HG02763 (cell line): ENCODE measurements around the gene RIC8A.

Experiments used
- ATAC-seq: cut with Tn5 transposase; IDR thresholded peaks from one replicate; pipeline ENCODE4 v1.9.1; 2021; ENCODE audit warnings: mild to moderate bottlenecking, moderate library complexity; ENCODE audit not compliant: unreplicated experiment

The RIC8A gene

GRCh38 chr11:203945-204586 is 3.4 kb upstream of the RIC8A start:
- no peak for ATAC-seq

DNA sequence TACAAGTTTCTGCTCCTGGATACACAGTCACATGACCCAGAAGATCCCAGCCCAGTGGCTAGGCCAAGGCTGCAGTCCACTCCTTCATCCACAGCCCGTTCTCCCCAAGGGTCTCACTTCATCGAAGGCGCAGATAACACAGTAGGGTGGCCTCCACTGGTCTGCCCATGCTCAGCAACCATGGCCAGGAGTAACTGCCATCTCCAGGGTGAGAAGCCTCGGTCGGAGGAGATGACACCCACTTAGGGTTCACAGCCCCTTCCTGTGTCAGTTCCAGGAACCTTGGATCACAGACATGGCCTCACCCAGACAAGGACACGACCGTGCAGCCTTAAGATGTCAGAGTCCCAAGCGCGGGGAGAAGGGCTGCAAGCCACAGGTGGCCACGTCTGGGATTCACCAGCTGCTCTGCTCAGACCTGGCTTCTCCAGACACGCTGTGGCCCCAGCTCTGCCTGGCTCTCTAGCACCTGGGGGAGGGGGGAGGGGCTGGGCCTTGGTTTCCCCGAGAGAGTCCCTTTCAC is 2.9 kb upstream of the RIC8A start:
- no peak for ATAC-seq

DNA sequence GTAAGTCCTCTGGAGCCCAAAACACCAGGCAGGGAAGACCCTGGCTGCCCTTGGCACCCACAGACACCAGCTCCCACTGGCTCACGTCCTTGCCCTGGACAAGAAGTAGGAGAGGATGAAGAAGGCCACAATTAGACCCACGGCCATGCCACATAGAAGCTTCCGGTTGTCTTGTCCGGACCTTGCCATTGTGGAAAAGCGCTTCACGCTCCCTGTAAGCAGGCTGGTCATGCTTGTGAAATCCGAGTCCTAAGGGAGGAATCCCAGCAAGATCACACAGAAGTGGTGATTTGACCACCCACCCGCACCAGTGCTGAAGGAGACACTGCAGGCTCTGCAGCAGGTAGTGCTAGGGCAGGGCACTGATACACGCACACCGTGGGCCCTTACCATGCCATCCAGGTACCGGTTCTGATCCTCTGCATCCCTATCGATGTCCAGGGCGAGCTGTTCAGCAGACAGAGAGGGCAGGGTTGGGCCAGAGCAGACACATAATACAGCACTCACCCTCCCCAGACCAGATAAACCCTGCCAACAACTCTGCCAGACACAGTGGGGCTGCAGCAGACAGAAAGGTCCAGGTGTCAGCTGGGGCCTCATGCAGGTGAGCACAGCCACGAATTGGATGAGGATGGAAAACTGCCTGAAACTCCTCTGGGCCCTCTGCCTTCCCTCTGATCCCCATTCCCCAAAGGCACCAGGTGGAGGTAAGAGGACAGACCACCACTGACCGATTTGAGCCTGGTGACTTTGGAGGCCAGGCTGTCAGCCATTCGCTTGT is 2.1 kb upstream of the RIC8A start:
- no peak for ATAC-seq

DNA sequence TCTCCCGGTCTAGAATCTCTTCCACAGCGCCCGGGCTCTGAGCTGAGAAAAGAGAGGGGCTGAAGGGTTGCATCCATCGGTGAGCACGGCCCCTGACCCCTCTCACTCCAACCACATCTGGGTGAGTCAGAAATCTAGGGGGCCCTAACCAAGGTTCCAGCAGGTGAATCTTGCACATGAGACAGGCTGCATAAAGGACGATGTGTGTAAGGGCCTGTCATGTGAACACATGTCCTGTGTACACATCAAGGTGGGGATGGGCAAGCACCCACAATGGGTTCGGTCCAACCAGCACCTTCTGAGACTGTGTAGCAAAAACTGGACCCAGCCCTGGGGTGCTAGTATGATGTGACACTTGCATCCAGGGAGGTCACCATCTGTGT is 1.5 kb upstream of the RIC8A start:
- no peak for ATAC-seq

- ATAC-seq, result peak; percentile 3
Observed at GRCh38 chr11:206526-207207, 841 bp upstream of the RIC8A start.

DNA sequence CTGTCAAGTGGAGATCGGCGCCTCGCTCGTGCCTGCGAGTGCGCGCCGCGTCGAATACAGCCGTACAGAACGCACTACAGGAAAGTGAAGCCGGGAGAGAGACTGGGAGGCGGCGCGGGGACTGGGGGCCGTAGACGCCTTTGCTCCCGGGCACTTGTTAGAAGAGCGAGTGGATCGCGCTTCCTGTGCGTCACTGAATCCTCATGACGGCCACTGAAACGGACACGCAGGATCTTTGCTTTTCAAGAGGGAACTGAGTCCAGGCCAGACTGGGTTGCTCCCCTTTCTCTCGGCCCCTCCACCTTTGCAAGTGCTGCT is 314 bp downstream of the RIC8A start:
- no peak for ATAC-seq

DNA sequence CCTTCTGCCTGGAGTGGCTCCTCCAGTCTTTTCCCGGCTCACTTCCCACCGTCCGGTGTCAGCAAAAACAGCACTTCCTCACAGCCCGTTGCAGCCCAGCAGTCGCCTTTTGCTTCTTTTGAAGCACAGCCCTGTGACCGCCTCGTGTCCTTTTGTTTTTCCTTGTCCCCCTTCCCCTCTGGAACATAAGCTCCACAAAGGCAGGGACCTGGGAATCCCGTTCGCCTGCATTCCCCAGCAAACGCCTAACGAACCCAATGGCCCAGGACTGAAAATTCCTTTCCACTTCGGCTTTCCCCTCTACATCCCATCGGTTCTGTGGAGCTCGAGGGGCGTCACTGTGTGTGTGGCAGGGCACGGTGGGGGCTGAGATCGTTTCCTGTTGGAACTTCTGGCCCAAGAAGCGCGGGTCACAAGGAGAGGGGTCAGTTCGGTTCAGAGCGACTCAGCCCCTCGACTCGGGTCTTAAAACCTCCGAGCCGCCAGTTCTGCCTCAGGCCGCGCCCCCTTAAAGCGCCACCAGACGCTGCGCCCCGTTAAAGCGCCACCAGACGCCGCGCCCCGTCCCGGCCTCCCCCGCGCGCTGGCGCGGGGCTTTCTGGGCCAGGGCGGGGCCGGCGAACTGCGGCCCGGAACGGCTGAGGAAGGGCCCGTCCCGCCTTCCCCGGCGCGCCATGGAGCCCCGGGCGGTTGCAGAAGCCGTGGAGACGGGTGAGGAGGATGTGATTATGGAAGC is 841 bp downstream of the RIC8A start:
- ATAC-seq, result peak; percentile 33

- ATAC-seq, result no peak
Observed at GRCh38 chr11:208917-209260, 1.4 kb downstream of the RIC8A start.

DNA sequence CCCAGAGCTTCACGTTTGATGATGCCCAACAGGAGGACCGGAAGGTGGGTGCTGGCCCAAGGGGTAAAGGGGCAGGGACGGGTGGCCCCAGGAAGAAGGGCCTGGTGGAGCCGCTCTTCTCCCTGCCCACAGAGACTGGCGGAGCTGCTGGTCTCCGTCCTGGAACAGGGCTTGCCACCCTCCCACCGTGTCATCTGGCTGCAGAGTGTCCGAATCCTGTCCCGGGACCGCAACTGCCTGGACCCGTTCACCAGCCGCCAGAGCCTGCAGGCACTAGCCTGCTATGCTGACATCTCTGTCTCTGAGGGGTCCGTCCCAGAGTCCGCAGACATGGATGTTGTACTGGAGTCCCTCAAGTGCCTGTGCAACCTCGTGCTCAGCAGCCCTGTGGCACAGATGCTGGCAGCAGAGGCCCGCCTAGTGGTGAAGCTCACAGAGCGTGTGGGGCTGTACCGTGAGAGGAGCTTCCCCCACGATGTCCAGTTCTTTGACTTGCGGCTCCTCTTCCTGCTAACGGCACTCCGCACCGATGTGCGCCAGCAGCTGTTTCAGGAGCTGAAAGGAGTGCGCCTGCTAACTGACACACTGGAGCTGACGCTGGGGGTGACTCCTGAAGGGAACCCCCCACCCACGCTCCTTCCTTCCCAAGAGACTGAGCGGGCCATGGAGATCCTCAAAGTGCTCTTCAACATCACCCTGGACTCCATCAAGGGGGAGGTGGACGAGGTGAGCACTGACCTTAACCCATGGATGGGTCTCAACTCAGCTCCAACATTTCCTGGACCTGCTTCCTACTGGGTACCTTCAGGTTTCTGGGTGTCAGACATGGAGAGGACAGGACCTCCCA is 2.0 kb downstream of the RIC8A start:
- no peak for ATAC-seq

- no peak for ATAC-seq
Observed at GRCh38 chr11:210122-210802, 2.8 kb downstream of the RIC8A start.

DNA sequence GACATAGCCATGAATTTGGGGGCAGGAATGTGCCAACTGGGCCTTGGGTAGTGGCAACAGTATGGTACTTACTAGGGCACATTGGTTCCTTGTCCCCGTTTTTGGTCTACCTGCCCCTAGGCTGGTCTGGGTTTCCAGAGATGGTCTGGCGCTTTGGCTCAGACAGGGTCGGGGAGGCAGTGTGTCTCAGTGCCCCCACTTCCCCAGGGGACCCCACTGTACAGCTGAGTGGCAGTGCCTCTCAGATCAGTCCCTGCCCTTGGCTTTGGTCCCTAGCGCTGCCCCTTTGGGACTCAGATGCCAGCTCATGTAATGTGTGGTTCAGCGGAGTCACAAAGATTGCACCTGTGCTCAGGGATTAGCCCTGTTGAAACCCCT is 3.3 kb downstream of the RIC8A start:
- no peak for ATAC-seq

GRCh38 chr11:211295-211694 is 3.8 kb downstream of the RIC8A start:
- no peak for ATAC-seq

DNA sequence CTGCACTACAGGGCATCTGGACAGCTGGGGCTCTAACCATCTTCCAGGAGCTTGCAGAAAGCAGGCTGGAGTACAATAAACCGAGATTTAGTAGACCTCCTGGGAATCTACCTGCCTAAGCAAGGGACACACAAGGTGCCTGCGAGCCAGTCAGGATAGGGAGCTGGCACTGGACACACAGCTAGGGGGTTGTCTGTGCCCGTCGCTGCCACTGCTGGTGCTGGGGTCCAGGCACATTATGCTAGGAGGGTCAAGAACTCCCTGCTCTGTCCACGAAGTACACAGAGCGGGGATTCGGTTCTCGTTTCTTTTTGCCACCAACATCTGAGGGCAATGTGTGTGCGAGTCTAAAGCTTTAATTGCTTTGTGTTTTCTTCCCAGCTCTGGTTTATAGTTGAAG is 4.2 kb downstream of the RIC8A start:
- no peak for ATAC-seq

DNA sequence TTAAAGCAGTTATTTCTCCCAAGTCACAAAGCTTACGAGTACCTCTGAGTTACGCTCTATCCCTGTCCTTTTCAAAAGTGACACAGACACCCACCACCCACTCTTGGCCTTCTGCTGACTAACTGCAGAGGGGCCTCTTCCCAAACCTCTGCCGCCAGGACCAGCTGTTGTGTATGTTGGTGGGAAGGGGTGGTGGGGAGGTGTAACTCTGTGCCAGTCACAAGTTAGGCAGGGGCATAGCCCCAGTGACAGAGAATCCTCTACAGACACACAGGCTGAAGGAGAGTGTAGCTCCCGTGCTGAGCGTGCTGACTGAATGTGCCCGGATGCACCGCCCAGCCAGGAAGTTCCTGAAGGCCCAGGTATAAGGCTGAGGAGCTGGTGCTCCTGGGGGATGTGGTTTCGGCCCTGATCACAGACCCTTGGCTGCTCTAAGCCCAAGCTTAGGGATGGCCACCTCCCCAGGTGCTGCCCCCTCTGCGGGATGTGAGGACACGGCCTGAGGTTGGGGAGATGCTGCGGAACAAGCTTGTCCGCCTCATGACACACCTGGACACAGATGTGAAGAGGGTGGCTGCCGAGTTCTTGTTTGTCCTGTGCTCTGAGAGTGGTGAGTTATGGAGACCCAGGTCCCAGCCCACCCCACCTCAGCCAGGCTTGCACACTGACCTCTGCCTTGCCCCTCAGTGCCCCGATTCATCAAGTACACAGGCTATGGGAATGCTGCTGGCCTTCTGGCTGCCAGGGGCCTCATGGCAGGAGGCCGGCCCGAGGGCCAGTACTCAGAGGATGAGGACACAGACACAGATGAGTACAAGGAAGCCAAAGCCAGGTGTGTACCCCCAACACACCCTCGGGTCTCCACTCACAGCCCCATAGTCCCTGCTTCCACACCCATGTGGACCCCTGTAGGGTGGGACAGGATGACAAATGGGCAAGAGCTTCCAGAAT is 4.9 kb downstream of the RIC8A start:
- no peak for ATAC-seq

- ATAC-seq, result no peak
Observed at GRCh38 chr11:213111-213510, 5.6 kb downstream of the RIC8A start.

- no peak for ATAC-seq
Observed at GRCh38 chr11:214083-214482, 6.6 kb downstream of the RIC8A start.

- no peak for ATAC-seq
Observed at GRCh38 chr11:215581-216037, 8.1 kb downstream of the RIC8A start.

- no peak for ATAC-seq
Observed at GRCh38 chr11:216081-216974, 8.8 kb downstream of the RIC8A start.
